Astrocyte (in vitro differentiated cells and primary cell): Measurements from ENCODE around the gene HOXC6.

Experiments
- CTCF ChIP-seq: IDR thresholded peaks from 2 replicates; pipeline ENCODE4 v1.5.1; 2011; ENCODE audit warnings: low read depth, mild to moderate bottlenecking, inconsistent platforms, low read length, moderate library complexity; ENCODE audit not compliant: insufficient read depth
- EZH2 ChIP-seq: IDR thresholded peaks from 2 replicates; pipeline ENCODE4 v1.6.1; 2012; ENCODE audit warnings: mild to moderate bottlenecking, low read length, inconsistent platforms; ENCODE audit not compliant: insufficient read depth

DNA sequence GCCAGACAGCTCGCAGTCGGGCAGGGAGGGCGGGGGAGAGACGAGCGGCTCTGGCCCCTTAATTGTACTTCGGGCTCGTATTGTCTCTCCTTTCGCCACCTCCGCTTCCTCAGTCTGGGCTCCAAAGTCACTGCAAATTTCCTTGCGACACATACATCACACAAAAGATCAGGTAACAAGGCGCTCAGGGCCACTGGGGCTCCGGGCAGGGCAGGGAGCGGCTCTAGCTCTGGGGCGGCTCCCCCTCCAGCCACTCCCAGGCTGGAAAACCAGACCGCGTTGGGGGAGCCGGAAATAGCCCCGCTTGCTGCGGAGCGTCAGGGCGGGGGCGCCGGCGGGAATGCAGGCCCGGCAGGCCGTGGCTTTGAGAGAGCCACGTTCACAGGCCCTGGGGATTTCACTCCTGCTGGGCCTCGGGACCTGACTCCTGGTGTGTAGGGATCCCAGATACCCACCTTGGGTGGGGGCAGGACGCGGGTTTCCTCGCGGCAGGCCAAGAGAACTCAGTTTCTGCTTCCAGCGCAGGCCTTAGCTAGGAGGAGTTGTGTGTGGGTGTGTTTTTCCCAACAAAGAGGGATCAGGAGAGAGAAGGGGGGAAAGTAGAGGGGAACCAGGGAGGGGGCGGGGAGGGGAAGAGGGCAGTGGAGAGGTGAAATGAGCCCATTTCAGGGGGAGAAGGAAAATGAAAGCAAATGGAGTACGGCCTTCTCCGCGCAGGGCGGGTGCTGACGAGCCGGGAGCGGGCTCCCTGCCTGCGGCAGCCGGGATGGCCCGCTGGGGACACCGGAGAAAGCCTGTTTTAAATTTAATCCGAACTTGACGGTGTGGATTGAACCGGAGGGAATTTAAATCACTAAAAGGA lies 32.6 kb upstream of the HOXC6 start:
- no peak for TF ChIP-seq CTCF
- peak; percentile 56 for TF ChIP-seq EZH2
